NCI-H146 treated with DMSO at 0.1 percent for 48 hours (cell line): ENCODE data around the gene FBXL16.
A peak's percentile ranks its signal among the peaks of the same experiment; 100 is the strongest.

Experiments
- DNase-seq: peaks from one replicate; lab custom pipeline; 2025; ENCODE audit not compliant: unreplicated experiment; lab: John Stamatoyannopoulos, UW

The FBXL16 gene

DNA sequence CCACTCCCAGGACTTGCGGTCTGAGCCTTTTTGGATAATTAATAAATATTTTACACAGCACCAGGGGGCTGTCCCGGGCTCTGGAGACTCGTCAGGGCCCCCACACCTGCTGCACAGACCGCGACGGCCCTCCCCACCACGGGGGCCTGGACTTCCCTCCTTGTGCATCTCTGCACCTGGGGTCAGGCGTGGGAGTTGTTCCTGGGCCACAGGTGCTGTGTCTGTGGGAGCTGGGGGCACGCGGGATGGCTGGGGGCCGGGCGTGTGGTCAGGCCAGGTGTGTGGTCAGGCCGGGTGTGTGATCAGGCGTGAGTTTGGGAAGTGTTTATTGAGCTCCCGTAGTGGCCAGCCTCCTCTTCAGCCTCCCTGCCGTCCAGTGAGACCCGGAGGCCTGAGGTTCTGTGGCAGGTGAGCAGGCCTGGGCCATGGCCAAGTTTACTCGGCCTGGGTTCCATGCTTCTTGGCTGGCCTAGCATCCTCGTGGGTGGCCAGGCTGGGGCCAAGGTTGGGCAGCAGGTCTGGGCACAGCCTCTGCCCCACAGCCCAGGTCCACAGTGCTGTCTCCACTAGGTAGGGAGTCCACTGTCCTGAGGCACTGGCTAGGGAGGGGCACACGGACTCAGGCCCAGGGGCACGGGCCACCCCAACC, 27.3 kb downstream of the FBXL16 start:
- no peak for DNase-seq

DNA sequence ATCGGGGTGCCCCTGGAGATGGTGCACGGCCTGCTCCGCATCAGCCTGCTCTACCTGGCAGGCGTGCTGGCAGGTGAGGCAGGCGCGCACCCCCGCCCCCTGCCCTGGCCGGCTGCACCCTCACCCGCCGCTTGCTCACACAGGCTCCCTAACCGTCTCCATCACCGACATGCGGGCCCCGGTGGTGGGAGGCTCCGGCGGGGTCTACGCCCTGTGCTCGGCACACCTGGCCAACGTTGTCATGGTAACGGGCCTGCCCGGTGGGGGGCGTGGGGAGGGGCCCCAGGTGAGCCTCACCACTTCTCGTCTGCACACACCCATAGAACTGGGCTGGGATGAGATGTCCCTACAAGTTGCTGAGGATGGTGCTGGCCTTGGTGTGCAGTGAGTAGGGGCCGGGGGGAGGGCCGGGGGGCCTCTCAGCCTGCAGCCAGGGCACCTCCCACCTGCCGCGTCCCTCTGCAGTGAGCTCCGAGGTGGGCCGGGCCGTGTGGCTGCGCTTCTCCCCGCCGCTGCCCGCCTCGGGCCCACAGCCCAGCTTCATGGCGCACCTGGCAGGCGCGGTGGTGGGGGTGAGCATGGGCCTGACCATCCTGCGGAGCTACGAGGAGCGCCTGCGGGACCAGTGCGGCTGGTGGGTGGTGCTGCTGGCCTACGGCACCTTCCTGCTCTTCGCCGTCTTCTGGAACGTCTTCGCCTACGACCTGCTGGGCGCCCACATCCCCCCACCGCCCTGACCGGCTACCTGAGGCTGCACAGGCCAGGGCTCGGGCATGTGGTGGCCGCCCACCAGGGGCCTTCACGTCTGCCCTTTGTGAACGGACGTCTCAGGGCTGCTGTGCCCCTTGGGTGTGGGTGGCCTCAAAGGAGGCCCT, 28.0 kb downstream of the FBXL16 start:
- DNase-seq, result peak; percentile 83

DNA sequence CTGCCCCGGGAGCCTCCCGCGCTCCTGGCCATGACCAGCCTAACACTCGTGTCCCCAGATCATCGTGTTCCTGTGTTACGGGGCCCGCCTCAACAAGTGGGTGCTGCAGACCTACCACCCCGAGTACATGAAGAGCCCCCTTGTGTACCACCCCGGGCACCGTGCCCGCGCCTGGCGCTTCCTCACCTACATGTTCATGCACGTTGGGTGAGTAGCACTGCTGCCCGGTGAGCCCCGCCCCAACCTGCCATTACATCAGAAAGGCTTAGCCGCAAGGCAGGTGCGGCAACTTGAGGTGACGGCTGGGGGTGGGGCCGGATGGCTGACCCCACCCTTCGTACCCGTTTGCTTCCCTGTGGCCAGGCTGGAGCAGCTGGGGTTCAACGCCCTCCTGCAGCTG, 28.7 kb downstream of the FBXL16 start:
- peak; percentile 78 for DNase-seq

DNA sequence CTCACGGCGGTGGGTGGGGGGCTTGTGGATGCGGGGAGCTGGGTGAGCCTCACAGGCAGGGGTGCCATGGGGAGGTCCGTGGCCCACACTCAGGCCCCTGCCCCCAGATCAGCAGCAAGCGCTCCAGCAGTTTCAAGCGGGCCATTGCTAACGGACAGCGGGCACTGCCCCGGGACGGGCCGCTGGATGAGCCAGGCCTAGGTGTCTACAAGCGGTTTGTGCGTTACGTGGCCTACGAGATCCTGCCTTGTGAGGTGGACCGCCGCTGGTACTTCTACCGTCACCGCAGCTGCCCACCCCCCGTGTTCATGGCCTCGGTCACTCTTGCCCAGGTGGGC, 29.1 kb downstream of the FBXL16 start:
- no peak for DNase-seq

DNA sequence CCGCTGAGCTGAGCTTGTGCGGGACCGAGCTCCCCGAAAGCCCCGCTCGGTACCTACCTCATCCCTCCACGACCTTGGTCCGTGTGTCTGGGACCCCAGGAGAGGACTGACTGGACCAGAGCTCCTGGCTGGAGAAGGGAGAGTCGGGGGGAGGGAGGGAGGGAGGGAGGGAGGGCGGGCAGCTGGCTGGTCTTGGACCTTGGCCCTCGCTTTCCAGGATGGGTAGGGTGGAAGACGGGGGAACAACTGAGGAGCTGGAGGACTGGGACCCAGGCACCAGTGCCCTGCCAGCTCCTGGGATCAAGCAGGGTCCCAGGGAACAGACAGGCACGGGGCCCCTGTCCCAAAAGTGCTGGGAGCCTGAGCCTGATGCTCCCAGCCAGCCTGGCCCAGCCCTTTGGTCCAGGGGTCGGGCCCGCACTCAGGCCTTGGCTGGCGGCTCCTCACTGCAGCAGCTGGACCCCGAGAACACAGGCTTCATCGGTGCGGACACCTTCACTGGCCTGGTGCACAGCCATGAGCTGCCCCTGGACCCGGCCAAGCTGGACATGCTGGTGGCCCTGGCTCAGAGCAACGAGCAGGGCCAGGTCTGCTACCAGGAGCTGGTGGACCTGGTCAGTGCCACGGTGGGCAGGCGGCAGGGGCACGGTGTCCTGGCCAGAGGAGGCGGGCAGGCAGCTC, 29.6 kb downstream of the FBXL16 start:
- DNase-seq, result no peak

DNA sequence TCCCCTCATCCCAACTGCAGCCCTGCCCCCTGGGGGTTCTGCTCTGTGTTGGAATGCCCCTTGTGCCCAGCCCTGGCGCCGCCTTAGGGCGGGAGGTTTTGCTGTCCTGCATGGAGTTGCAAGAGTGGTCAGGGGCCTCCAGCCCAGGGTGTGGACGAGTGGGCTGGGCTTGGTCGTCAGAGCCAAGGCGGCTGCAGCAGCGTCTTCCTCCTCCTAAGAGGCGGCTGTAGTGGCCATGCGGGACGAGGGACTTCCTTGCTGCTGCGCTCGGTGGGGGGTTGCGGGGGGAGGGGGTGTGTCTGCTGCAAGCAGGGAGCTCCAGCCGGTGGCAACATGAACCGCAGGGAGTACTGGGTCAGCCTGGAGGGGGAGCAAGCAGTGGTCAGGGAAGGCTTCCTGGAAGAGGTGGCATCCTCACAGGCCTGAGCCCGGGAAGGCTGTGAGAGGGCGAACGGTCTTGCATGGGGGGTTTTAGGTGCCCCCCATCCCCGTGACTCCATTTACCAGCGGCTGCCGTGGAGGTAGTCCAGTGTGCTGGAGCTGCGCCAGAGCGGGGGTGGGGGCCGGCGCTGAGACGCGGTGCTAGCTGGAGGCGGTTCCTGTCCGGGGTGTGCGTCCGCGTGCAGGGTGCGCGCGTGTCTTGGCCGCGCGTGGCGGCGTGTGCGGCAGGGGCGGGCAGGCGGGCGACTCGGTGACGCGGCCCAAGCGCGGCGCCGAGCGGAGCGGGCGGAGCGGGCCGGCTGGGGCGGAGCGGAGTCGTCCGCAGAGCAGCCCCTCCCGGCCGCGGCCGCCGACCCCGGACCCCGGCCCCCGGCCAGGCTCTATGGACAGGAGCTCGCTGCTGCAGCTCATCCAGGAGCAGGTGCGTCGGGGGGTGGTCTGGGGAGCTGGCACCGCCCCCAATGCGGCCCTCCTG, 30.4 kb downstream of the FBXL16 start, which contains the start of gene RHBDL1:
TSS of gene RHBDL1 (plus strand) at position 704 of the 916 bp plus-strand sequence. CDS start at position 824, 120 bp downstream.
- DNase-seq, result no peak

DNA sequence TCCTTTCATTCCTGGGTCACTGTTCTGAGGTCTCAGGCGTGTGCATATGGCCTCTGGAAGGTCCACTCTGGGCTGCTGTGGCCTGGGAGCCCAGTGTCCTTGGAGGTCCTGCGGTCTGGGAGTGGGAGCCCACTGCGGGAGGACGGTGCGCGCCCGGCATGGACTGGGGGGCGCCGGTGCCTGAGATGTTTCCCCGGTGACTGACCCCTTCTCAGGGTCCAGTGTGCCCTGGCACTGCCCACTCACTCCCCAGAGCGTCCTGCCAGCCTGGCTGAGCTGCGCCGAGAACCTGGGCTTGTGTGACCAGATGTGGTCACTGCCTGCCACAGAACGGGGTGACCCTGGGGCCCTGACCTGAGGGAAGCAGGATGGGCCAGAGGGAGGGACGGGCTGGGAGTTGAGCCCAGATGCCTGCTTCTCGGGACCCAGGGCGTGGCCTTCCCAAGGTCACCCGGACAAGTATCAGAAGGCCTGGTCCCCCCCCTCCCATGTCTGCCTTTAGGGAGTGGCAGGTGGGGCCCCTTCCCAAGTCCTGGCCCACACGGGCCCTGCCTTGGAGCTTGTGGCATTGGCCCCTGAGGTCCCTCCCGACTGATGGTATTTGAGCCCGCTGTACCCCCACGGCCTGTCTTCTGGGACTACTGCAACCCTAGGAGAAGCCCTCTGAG, 31.3 kb downstream of the FBXL16 start:
- no peak for DNase-seq

DNA sequence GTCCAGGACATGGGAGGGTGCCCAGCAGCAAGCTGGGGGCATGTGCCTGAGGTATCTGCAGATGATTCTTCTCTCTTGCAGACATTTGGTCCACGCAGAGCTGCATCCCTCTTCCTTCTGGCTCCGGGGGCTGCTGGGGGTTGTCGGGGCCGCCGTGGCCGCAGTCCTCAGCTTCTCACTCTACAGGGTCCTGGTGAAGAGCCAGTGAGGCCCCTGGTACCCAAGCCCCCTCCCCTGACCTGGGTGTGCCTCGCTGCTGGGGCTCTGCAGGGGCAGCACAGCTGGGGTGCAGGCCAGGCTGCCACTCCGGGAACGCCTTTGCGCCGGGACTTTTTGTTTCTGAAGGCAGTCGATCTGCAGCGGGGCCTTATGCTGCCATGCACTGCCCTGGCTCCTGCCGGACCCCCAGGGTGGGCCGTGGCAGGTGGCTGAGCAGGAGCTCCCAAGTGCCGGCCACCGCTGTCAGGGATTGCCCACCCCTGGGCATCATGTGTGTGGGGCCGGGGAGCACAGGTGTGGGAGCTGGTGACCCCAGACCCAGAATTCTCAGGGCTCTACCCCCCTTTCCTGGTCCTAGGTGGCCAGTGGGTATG, 32.1 kb downstream of the FBXL16 start:
- DNase-seq, result no peak

DNA sequence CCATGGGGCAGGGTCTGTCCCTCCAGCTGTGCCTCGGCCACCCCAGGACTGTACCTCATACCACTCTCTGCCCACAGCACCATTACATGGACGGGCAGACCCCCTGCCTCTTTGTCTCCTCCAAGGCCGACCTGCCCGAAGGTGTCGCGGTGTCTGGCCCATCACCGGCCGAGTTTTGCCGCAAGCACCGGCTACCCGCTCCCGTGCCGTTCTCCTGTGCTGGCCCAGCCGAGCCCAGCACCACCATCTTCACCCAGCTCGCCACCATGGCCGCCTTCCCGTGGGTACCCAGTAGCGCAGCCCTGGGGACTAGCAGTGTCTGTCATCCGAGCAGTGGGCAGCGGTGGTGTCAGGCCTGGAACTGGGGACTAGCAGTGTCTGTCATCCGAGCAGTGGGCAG, 32.8 kb downstream of the FBXL16 start:
- DNase-seq, result no peak

DNA sequence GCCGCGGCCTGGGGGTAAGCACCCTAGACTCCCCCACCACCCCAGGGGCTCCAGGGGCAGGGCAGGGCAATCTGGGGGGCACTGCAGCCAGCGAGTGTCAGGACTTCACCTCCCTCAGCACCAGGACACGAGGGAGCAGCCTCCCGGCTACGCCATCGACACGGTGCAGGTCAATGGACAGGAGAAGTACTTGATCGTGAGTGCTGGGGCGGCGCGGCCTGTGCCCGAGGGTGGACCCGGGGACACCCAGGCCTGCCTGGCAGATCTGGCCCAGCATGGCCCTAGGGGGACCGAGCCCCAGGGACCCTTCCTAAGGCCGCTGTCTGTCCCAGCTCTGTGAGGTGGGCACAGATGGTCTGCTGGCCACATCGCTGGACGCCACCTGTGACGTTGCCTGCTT, 33.2 kb downstream of the FBXL16 start:
- DNase-seq, result no peak

DNA sequence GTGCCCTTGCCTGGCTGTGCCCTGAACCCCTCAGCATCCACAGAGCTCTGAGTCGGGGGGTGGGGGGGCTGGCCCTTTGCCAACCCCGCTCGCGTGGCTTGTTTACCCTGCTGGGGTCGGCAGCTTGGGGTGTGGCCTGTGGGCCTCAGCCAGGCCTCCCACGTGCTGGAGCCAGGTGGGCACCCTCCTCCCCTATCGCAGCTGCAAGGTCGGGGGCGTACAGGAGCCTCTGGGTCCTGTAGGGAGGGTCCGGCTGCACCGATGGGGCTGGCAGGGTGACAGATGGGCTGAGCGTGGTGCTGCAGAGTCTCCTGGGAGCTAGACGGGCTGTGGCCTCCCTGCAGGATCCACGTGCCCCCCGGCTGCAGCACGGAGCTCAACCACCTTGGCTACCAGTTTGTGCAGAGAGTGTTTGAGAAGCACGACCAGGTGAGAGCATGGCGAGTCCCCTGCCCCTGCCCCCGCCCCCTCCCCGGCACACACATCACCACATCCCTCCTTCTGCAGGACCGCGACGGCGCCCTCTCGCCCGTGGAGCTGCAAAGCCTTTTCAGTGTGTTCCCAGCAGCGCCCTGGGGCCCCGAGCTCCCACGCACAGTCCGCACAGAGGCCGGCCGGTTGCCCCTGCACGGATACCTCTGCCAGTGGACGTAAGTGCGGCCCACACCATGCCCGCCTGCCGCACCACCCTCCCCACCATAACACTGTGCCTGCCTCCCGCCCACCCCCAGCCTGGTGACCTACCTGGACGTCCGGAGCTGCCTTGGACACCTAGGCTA, 34.1 kb downstream of the FBXL16 start:
- no peak for DNase-seq

DNA sequence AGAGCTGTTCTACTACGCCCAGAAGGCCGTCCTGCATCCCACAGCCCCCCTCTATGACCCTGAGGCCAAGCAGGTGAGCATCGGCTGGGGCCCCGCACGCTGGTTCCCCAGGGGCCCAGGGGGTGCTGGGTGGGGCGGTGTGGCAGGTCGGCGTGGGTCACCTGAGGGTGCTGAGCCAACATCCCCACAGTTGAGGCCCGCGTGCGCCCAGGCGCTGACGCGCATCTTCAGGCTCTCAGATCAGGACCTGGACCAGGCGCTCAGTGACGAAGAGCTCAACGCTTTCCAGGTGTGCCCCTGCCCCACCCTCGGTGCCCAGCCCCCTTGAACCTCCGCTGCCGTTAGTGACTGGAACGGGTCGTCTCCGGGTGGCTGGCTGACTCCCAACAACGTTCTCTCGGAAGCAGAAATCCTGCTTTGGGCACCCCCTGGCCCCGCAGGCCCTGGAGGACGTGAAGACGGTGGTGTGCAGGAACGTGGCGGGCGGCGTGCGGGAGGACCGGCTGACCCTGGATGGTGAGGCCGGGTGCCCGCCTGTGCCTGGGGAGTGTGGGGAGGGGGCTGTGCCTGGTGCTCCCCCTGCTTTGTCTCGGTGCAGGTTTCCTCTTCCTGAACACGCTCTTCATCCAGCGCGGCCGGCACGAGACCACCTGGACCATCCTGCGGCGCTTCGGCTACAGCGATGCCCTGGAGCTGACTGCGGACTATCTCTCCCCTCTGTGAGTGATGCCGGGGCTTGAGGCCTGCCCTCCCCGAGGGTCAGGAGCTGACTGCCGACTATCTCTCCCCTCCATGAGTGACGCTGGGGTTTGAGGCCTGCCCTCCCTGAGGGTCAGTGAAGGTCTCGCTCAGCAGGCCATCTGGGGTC, 34.9 kb downstream of the FBXL16 start:
- DNase-seq, result no peak

DNA sequence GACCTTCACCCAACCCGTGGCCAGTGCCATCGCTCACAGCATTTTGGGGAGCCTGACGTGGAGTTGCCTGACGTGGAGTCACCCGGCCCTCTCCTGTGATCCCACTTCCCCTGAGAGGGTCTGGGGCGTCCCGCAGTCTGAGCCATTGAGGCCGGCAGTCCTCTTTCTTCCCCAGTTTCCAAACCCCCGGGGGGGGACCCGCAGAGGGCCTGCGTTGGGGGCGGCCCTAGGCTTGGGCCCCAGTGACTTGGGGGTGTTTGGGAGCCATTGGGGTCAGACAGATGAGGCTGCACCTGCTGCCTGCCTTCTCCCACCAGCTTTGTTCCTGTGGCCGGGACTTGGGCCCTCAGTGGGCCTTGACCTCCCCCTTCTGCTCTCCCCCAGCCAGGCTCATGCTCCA, 35.9 kb downstream of the FBXL16 start:
- DNase-seq, result no peak

DNA sequence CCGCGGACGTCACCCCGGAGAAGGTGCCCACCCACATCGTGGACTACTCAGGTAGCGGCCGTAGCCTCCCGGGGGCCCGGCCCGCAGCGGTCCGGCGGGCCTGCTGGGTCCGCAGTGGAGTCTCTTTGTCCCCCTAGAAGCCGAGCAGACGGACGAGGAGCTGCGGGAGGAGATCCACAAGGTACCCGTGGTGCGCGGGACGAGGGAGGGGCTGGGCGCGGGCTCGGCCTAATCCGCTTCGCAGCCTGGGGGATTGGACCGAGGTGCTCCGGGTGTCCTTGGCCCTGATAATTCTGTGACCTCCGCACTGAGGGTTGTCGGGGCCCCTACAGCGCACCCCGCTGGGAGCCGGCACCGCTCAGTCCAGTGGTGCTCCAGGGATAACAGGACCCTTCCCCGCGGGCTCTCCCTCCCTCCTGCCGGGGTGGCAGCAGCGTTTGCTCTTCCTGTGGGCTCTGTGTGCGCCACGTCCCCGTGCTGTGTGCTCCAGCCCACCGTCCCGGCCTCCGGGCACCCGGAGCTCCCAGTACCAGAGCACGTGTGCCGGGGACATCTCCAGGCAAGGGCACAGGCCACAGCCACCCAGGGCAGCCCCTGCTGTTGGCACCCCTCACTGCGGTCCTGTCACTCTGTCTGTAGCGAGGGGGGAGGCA, 37.0 kb downstream of the FBXL16 start:
- no peak for DNase-seq

DNA sequence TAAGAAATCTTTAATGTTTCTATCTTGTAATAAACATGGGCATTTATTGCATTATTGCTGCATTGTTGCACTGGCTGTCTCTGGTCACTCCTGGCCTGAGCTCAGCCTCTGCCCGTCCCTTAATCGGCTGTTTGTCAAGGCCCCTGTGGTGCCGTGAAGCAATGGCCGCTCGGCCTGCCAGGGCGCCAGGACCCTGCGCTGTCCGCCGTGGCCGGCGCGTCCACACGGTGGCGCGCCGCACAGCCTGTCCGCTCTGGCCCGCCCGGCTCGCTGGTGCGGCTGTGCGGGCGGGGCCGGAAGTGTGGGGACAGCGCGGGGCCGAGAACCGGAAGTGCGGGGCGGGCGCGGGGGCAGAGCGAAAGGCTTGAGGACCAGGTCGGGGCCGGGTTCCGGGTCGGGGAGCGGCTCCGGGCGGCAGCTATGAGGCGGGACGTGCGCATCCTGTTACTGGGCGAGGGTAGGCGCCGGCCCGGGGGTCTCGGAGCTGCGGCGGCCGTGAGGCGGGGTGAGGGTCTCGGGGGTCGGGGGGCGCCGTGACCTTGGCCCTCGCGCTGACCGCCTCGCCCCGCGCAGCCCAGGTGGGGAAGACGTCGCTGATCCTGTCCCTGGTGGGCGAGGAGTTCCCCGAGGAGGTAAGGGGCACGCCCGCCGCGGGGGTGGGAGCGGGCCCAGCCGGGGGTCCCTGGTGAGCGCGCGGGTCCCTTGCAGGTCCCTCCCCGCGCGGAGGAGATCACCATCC, 37.7 kb downstream of the FBXL16 start, which contains the start of gene RHOT2:
TSS of gene RHOT2 (plus strand) at position 353 of the 739 bp plus-strand sequence. CDS start at position 421, 68 bp downstream.
- peak; percentile 89 for DNase-seq

DNA sequence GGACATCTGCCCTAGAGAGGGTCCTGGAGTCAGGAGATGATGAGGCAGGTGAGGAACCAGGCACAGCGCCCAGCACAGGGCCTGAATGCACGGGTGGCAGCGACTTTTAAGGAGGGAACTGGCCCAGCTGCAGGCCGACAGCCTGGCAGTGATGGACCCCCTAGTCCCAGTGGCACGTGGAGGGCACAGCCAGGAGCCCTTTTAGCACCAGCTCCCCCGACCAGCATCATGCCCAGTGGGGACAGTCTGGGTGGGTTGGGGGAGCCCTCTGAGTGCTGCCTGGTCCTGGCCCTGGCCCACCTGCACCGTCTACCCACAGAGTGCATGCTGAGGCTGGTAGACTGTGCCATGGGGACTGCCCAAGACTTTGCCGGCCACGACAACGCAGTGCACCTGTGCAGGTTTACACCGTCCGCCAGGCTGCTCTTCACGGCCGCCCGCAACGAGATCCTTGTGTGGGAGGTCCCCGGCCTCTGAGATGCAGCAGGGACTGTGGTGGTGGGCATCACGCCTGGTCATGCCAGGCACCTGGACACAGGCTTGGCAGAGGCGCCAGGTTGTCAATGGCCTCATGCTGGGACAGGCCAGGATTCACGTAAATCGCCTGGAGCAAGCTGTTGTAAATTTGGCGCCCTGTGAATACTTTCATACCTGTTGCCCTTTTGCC, 38.4 kb downstream of the FBXL16 start:
- no peak for DNase-seq
